Sigmoid colon (tissue), 4 donors: ENCODE results near the gene KCNIP4.

ENCODE experiments used
- EP300 ChIP-seq, 4 donors: sonication (generic); formaldehyde crosslinking; IDR thresholded peaks; one replicate each; pipeline ENCODE4 v1.6.1; 2017; ENCODE audit warnings: antibody characterized with exemption in 4 of 4
- POLR2A ChIP-seq, 2 donors: fragments of 450-650 bp; IDR thresholded peaks; one replicate each; pipeline ENCODE4 v1.6.1; 2016; ENCODE audit warnings: antibody characterized with exemption in 2 of 2, mild to moderate bottlenecking in 2 of 2, moderate library complexity in 2 of 2
- POLR2AphosphoS5 ChIP-seq, 4 donors: sonication (generic); formaldehyde crosslinking; IDR thresholded peaks; one replicate each; pipeline ENCODE4 v1.6.1; 2017; ENCODE audit warnings: antibody characterized with exemption in 4 of 4
- TF ChIP-seq, protein P1 (sequence below), 4 experiments: fragments of 450-650 bp in 3 of 4; fragments of 200-600 bp in 1 of 4; IDR thresholded peaks; one replicate each; pipeline ENCODE4 v1.5.1; 2016 to 2019; ENCODE audit warnings: antibody characterized with exemption in 4 of 4, mild to moderate bottlenecking in 3 of 4, moderate library complexity in 2 of 4

DNA sequence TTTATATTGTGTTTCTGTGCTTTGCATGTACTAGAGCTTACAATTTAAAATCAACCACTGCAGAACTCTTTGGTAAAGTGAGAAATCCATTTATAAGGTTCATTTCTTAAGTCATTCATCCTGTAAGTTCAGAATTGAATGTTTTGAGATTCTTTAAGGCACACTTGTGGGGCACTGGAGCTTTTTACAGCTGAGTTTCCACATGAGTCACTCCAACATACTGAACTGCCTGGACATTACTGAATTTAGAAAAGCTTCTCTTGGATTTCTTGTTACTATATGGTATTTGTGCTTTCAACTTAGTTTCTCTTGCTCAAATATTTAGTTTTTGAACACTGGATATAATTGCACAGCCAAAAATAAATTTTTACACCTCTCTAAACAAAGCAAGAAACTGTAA lies 1022.0 kb downstream of the KCNIP4 start:
- TF ChIP-seq, protein P1, sequence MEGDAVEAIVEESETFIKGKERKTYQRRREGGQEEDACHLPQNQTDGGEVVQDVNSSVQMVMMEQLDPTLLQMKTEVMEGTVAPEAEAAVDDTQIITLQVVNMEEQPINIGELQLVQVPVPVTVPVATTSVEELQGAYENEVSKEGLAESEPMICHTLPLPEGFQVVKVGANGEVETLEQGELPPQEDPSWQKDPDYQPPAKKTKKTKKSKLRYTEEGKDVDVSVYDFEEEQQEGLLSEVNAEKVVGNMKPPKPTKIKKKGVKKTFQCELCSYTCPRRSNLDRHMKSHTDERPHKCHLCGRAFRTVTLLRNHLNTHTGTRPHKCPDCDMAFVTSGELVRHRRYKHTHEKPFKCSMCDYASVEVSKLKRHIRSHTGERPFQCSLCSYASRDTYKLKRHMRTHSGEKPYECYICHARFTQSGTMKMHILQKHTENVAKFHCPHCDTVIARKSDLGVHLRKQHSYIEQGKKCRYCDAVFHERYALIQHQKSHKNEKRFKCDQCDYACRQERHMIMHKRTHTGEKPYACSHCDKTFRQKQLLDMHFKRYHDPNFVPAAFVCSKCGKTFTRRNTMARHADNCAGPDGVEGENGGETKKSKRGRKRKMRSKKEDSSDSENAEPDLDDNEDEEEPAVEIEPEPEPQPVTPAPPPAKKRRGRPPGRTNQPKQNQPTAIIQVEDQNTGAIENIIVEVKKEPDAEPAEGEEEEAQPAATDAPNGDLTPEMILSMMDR (IDR thresholded peaks at IDR 0.05), result no peak
- no peak for TF ChIP-seq POLR2A (IDR thresholded peaks at IDR 0.05)
- TF ChIP-seq EP300 (IDR thresholded peaks at IDR 0.05), result no peak
- no peak for TF ChIP-seq POLR2AphosphoS5 (IDR thresholded peaks at IDR 0.05)
